Tibial artery (tissue), 4 donors: Measurements from ENCODE around the gene PDIA6.

Experiments used
- DNase-seq, 2 donors: peaks; one replicate each; pipeline ENCODE4 v3.0.0-alpha.2; 2019
- H3K27ac ChIP-seq, 2 donors: fragments of 200-600 bp; sonication (generic) in 1 of 2; 1 replicate in 1 of 2; 2 replicates in 1 of 2; pipeline ENCODE4 v1.5.1; 2018 to 2019; ENCODE audit warnings: mild to moderate bottlenecking in 1 of 2
- H3K27me3 ChIP-seq, 2 donors: fragments of 200-600 bp; sonication (generic) in 1 of 2; one replicate each; pipeline versions ENCODE4 v1.5.1 to v1.6.0; 2016 to 2019
- H3K36me3 ChIP-seq, 3 donors: fragments of 200-600 bp; sonication (generic) in 2 of 3; one replicate each; pipeline ENCODE4 v1.5.1; 2016 to 2019; ENCODE audit warnings: mild to moderate bottlenecking in 2 of 3
- H3K4me1 ChIP-seq, 4 donors: fragments of 200-600 bp; sonication (generic) in 2 of 4; 1 replicate in 3 of 4; 2 replicates in 1 of 4; pipeline ENCODE4 v1.5.1; 2016 to 2019
- H3K4me3 ChIP-seq, 2 donors: fragments of 200-600 bp; sonication (generic) in 1 of 2; 1 replicate in 1 of 2; 2 replicates in 1 of 2; pipeline ENCODE4 v1.5.1; 2018 to 2019; ENCODE audit warnings: mild to moderate bottlenecking in 2 of 2
- H3K9me3 ChIP-seq, 3 donors: fragments of 200-600 bp; sonication (generic) in 1 of 3; one replicate each; pipeline ENCODE4 v1.5.1; 2016 to 2019
- intact Hi-C: fragments of 100-400 bp; cut with DNase I; formaldehyde crosslinking; loops from one replicate; pipeline ENCODE4 v1.15.0; 2023; ENCODE audit warnings: low total_unique reads
- TF ChIP-seq, protein P1 (sequence below), 2 experiments: fragments of 200-600 bp in 1 of 2; fragments of 450-650 bp in 1 of 2; IDR thresholded peaks; one replicate each; pipeline ENCODE4 v1.5.1; 2017 to 2019; ENCODE audit warnings: antibody characterized with exemption in 2 of 2, mild to moderate bottlenecking in 1 of 2, moderate library complexity in 1 of 2

The PDIA6 gene

DNA sequence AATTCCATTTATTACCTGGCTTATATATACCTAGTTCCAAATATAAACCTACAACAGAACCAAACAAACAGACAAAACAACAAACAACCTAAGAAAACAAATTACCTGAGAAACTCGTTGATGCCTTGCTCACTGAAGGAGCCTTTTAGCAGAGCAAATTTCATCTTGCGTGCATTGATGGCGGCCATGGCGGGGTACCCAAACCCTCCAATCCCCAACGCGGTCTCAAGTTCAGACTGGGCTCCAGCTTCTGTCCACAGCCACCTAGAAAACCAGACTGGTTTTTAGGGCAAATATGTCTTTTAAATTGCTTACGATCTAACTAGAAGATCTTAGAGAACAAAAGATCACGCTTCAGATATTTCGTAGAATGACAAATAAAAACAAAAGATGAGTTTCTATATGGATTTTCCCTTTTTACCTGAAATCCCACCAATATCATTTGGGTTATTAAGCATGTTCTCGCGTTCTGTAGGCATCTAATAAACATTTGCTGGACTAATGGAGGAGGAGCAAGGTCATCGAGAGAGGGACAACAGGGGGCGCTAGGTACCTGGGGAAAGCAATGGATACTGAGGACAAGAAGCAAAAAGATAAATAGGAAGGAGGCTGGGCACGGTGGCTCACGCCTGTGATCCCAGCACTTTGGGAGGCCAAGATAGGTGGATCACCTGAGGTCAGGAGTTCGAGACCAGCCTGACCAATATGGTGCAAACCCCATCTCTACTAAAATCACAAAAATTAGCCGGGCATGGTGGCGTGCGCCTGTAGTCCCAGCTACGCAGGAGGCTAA is 25.2 kb downstream of the PDIA6 start:
- intact Hi-C loops, result no loop called here
- Histone ChIP-seq H3K27ac (no peak overlapping the region), H3K27me3 (no peaks in the 10 kb centered on the region), H3K4me3 (no peak overlapping the region), H3K4me1 (no peaks in the 10 kb centered on the region), H3K9me3 (no peaks in the 10 kb centered on the region), H3K36me3 (peaks cover 83 to 100% (median 98%) of the 10 kb centered on the region in 3 donors)
- DNase-seq, result no peak
- TF ChIP-seq, protein P1, sequence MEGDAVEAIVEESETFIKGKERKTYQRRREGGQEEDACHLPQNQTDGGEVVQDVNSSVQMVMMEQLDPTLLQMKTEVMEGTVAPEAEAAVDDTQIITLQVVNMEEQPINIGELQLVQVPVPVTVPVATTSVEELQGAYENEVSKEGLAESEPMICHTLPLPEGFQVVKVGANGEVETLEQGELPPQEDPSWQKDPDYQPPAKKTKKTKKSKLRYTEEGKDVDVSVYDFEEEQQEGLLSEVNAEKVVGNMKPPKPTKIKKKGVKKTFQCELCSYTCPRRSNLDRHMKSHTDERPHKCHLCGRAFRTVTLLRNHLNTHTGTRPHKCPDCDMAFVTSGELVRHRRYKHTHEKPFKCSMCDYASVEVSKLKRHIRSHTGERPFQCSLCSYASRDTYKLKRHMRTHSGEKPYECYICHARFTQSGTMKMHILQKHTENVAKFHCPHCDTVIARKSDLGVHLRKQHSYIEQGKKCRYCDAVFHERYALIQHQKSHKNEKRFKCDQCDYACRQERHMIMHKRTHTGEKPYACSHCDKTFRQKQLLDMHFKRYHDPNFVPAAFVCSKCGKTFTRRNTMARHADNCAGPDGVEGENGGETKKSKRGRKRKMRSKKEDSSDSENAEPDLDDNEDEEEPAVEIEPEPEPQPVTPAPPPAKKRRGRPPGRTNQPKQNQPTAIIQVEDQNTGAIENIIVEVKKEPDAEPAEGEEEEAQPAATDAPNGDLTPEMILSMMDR (IDR thresholded peaks at IDR 0.05), result no peak

DNA sequence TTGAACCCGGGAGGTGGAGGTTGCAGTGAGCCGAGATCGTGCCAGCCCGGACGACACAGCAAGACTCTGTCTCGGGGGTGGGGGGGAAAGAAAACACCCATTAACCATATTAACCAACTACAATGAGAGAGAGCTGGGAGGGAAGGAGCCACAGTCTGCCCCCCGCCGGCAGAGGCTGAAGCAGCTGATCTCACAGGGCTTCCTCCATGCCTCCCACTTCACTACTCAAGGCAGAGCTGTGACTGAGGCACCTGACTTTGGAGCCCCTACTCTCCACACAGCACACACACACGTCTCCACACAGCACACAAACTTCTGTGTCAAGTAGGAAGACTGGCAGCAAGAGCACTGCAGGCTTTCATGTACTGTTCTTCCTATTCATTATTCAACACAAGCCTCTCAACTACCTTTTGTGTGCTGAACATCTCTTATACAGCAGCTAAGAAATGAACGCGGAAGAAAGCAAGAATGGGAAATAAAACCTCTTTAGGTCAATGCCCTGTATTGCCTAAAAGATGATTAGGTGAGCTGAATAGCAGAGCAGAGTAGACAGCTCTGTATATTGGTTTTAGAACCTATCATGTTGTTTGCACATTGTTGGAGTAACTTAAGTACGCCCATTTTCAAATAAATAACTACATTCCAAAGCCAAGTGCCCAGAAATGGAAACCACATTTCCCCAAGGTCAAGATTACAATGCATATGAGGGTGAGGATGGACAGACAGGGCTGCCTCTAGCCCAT is 26.2 kb downstream of the PDIA6 start:
- TF ChIP-seq, protein P1 (IDR thresholded peaks at IDR 0.05), result no peak
- Histone ChIP-seq H3K9me3 (no peaks in the 10 kb centered on the region), H3K4me1 (no peaks in the 10 kb centered on the region), H3K27ac (no peak overlapping the region), H3K36me3 (peaks cover 89 to 100% (median 98%) of the 10 kb centered on the region in 3 donors), H3K27me3 (no peaks in the 10 kb centered on the region), H3K4me3 (no peak overlapping the region)
- intact Hi-C loops, result no loop called here
- DNase-seq, result no peak

DNA sequence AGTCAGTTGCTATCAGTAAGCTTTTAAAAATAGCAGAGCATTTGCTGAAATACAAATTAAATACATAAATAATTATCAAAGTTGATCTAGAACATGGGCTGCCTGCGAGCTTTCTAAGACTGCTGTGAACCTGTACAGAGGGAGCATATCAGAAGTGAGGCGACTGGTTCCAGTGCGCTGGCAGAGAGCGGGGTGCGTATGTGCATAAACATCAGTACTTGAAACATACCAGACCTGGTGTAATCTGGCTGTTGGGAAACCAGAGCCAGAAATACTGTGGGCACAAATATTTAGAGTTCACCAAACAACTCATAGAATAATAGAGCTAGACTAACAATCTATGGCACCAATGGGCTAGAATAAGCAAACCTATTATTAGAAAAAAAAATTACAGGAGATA is 27.3 kb downstream of the PDIA6 start:
- Histone ChIP-seq H3K36me3 (peaks cover 92 to 100% (median 97%) of the 10 kb centered on the region in 3 donors), H3K4me1 (no peaks in the 10 kb centered on the region), H3K9me3 (no peaks in the 10 kb centered on the region), H3K27ac (no peak overlapping the region), H3K4me3 (no peak overlapping the region), H3K27me3 (no peaks in the 10 kb centered on the region)
- intact Hi-C loops, result no loop called here
- no peak for DNase-seq
- TF ChIP-seq, protein P1 (IDR thresholded peaks at IDR 0.05), result no peak

DNA sequence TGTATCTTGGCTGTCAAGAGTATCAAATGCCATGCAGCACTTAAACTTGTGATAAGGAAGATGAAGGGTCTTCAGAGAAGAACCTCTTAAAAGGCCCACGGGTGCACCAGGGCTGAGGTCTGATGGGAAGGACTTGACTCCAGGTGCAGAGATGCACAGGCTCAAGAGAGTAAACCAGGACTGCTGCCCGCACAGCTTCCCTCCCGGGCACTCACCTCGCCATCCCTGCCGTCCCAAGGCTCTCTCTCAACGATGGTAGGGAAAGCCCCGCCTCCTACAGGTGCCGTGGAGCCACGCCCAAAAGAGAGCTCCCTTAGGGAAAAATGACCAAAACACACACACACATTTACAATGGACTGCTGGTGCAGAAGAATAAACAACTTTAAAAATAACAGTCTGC is 27.9 kb downstream of the PDIA6 start:
- peaks cover 90 to 100% (median 95%) of the 10 kb centered on the region in 3 donors for H3K36me3 ChIP-seq
- H3K27ac ChIP-seq, result no peak overlapping the region
- no peaks in the 10 kb centered on the region for H3K9me3 ChIP-seq
- H3K4me3 ChIP-seq, result no peak overlapping the region
- no peaks in the 10 kb centered on the region for H3K27me3 ChIP-seq
- TF ChIP-seq, protein P1 (IDR thresholded peaks at IDR 0.05), result no peak
- intact Hi-C loops, result no loop called here
- no peak for DNase-seq
- H3K4me1 ChIP-seq, result no peaks in the 10 kb centered on the region

DNA sequence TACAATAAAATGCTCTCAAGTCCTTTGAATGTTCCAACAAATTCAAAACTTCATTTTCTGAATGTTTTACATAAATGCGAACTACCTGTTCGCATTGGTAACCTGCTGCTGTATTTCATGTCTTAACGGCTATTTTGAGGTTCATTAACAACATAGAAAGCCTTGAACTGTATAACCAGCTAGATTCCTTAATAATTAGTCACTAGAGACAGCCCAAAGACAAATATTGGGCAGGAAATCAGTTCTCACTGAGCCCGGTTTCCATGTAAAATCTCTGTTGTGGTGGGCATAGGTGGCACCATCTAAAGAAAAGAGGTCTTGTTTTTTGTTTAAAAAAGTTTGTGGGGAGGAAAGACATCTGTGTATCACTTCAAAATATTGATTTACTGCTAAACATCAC is 29.2 kb downstream of the PDIA6 start:
- H3K27ac ChIP-seq, result no peak overlapping the region
- intact Hi-C loops, result no loop called here
- TF ChIP-seq, protein P1 (IDR thresholded peaks at IDR 0.05), result no peak
- no peaks in the 10 kb centered on the region for H3K4me1 ChIP-seq
- H3K36me3 ChIP-seq, result peaks cover 77 to 97% (median 88%) of the 10 kb centered on the region in 3 donors
- no peak for DNase-seq
- H3K4me3 ChIP-seq, result no peak overlapping the region
- no peaks in the 10 kb centered on the region for H3K9me3 ChIP-seq
- H3K27me3 ChIP-seq, result no peaks in the 10 kb centered on the region
